Measurements from ENCODE around the gene ZNF75A.

Gene ZNF75A

GRCh38 chr16:3289998-3290673, 15.2 kb upstream of the ZNF75A start:
- no peak for DNase-seq

GRCh38 chr16:3292604-3293003, 12.7 kb upstream of the ZNF75A start:
- DNase-seq = no peak

- no peak for DNase-seq
Measured at GRCh38 chr16:3295209-3295608, 10.1 kb upstream of the ZNF75A start.

- DNase-seq = no peak
Measured at GRCh38 chr16:3295783-3296182, 9.5 kb upstream of the ZNF75A start.

- DNase-seq = no peak
Measured at GRCh38 chr16:3304370-3304769, 927 bp upstream of the ZNF75A start.

GRCh38 chr16:3306078-3306477, 781 bp downstream of the ZNF75A start:
- no peak for DNase-seq

GRCh38 chr16:3311496-3311895, 6.2 kb downstream of the ZNF75A start:
- DNase-seq = no peak

GRCh38 chr16:3317315-3317999, 12.2 kb downstream of the ZNF75A start:
- no peak for DNase-seq

GRCh38 chr16:3321816-3322215, 16.5 kb downstream of the ZNF75A start:
- DNase-seq = no peak

GRCh38 chr16:3327514-3327913, 22.2 kb downstream of the ZNF75A start:
- DNase-seq = no peak

GRCh38 chr16:3328104-3328503, 22.8 kb downstream of the ZNF75A start:
- DNase-seq = no peak

- no peak for DNase-seq
Measured at GRCh38 chr16:3328643-3329042, 23.3 kb downstream of the ZNF75A start.

- DNase-seq = no peak
Measured at GRCh38 chr16:3346041-3346440, 40.7 kb downstream of the ZNF75A start.

- DNase-seq = no peak
Measured at GRCh38 chr16:3347586-3347985, 42.3 kb downstream of the ZNF75A start.

- no peak for DNase-seq
Measured at GRCh38 chr16:3348547-3349167, 43.4 kb downstream of the ZNF75A start.

- DNase-seq = no peak
Measured at GRCh38 chr16:3349175-3349574, 43.9 kb downstream of the ZNF75A start.

- no peak for DNase-seq
Measured at GRCh38 chr16:3355589-3355988, 50.3 kb downstream of the ZNF75A start, which contains the start of gene OR2C1. TSS of gene OR2C1 (plus strand) at chr16:3355889. CDS start at chr16:3355941, 52 bp downstream.

- DNase-seq = no peak
Measured at GRCh38 chr16:3356118-3356517, 50.8 kb downstream of the ZNF75A start.

GRCh38 chr16:3358871-3359270, 53.6 kb downstream of the ZNF75A start:
- no peak for DNase-seq

- no peak for DNase-seq
Measured at GRCh38 chr16:3362931-3363330, 57.6 kb downstream of the ZNF75A start.

GRCh38 chr16:3363793-3364192, 58.5 kb downstream of the ZNF75A start:
- peak in 1 of 2 experiments; percentile 8 for DNase-seq

GRCh38 chr16:3364774-3365427, 59.6 kb downstream of the ZNF75A start:
- DNase-seq = no peak

Data from Kasumi-1 (cell line).